Ovary (tissue), 3 donors: Measurements from ENCODE around the gene DNAI4.

Experiments
- POLR2A ChIP-seq: fragments of 450-650 bp; IDR thresholded peaks from one replicate; pipeline ENCODE4 v1.6.1; 2017; ENCODE audit warnings: antibody characterized with exemption, mild to moderate bottlenecking, moderate library complexity
- TF ChIP-seq, protein P1 (sequence below), 3 donors: fragments of 450-650 bp in 2 of 3; fragments of 200-600 bp in 1 of 3; IDR thresholded peaks; one replicate each; pipeline versions ENCODE4 v1.5.1 to v1.8.0; 2016 to 2022; ENCODE audit warnings: antibody characterized with exemption in 3 of 3, mild to moderate bottlenecking in 1 of 3
- donor health status: DM: no; HTN: no; CAD: no.

DNA sequence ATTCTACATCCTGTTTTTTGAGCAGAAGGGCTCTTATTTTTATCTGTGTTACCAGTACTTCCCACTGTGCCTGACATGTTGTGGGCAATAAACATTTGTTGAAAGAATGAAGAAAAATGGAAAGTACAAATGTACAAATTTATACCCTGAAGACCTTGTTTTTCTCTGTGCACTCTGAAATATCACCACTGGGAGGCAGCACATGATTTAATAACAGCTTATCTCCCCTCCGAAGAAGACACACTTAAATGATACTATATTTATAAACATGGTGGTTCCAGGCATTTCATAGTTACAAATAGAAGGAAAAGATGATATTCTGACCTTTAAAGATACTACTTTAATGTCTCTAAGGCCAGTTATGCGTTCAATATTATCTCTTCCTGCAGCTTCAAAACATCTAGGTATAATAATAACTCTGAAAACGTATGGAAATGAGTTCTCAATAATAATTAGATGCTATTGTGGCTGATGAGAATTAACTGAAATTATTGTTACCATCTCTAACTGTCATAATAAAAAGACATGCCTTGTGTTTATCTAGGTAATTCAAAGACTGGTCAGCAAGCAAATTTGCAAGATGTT is 159.6 kb downstream of the DNAI4 start:
- TF ChIP-seq, protein P1, sequence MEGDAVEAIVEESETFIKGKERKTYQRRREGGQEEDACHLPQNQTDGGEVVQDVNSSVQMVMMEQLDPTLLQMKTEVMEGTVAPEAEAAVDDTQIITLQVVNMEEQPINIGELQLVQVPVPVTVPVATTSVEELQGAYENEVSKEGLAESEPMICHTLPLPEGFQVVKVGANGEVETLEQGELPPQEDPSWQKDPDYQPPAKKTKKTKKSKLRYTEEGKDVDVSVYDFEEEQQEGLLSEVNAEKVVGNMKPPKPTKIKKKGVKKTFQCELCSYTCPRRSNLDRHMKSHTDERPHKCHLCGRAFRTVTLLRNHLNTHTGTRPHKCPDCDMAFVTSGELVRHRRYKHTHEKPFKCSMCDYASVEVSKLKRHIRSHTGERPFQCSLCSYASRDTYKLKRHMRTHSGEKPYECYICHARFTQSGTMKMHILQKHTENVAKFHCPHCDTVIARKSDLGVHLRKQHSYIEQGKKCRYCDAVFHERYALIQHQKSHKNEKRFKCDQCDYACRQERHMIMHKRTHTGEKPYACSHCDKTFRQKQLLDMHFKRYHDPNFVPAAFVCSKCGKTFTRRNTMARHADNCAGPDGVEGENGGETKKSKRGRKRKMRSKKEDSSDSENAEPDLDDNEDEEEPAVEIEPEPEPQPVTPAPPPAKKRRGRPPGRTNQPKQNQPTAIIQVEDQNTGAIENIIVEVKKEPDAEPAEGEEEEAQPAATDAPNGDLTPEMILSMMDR (IDR thresholded peaks at IDR 0.05) = peak; percentile 50 to 69 (median 51)
- no peak for TF ChIP-seq POLR2A
